ENCODE measurements around the gene SENP5. TPM values are rescaled to one million over a fixed set of nuclear protein-coding genes. Genes with fewer than 3 reads are reported as not detected.

SENP5 gene
- total RNA-seq, 4 donors from 2014 or later, result 41.1 to 60.6 (median 44.1) TPM

GRCh38 chr3:196916221-196916620 lies 48.5 kb downstream of the SENP5 start:
- Histone ChIP-seq H3K36me3 (peaks cover 0 to 33% (median 0%) of the 10 kb centered on the region in 3 donors), H3K4me1 (no peaks in the 10 kb centered on the region), H3K9me3 (peaks cover 0 to 7% (median 0%) of the 10 kb centered on the region in 4 donors), H3K27me3 (no peaks in the 10 kb centered on the region), H3K27ac (no peak overlapping the region), H3K4me3 (no peak overlapping the region)
- no peak for DNase-seq (ENCODE audit: low spot score in 2 of 2)
- 98 to 100% methylated on average over 1 of the region's 1 CpG for WGBS, 2 donors
- TF ChIP-seq POLR2A (IDR thresholded peaks at IDR 0.05), result no peak
- no peak for TF ChIP-seq CTCF (IDR thresholded peaks at IDR 0.05)
- no peak for TF ChIP-seq EP300 (IDR thresholded peaks at IDR 0.05)

GRCh38 chr3:196916995-196917394 lies 49.3 kb downstream of the SENP5 start:
- WGBS, 2 donors, result 97 to 98% methylated on average over 3 of the region's 3 CpGs
- no peaks in the 10 kb centered on the region for H3K4me1 ChIP-seq
- H3K9me3 ChIP-seq, result peaks cover 0 to 7% (median 0%) of the 10 kb centered on the region in 4 donors
- no peak for DNase-seq (ENCODE audit: low spot score in 2 of 2)
- H3K36me3 ChIP-seq, result peaks cover 0 to 36% (median 0%) of the 10 kb centered on the region in 3 donors
- H3K27ac ChIP-seq, result no peak overlapping the region
- H3K27me3 ChIP-seq, result no peaks in the 10 kb centered on the region
- TF ChIP-seq POLR2A (IDR thresholded peaks at IDR 0.05), result no peak
- TF ChIP-seq CTCF (IDR thresholded peaks at IDR 0.05), result no peak
- no peak for TF ChIP-seq EP300 (IDR thresholded peaks at IDR 0.05)
- no peak overlapping the region for H3K4me3 ChIP-seq

- no peak overlapping the region for H3K27ac ChIP-seq
- TF ChIP-seq POLR2A (IDR thresholded peaks at IDR 0.05) (no peak), CTCF (IDR thresholded peaks at IDR 0.05) (no peak), EP300 (IDR thresholded peaks at IDR 0.05) (no peak)
- no peaks in the 10 kb centered on the region for H3K4me1 ChIP-seq
- H3K4me3 ChIP-seq, result no peak overlapping the region
- no peak for DNase-seq (ENCODE audit: low spot score in 2 of 2)
- H3K27me3 ChIP-seq, result no peaks in the 10 kb centered on the region
- WGBS, 2 donors, result 85 to 89% methylated on average over 2 of the region's 2 CpGs
- peaks cover 0 to 7% (median 0%) of the 10 kb centered on the region in 4 donors for H3K9me3 ChIP-seq
- H3K36me3 ChIP-seq, result peaks cover 0 to 49% (median 0%) of the 10 kb centered on the region in 3 donors
Measured at GRCh38 chr3:196918968-196919367, 51.2 kb downstream of the SENP5 start.

GRCh38 chr3:196920733-196921132 lies 53.0 kb downstream of the SENP5 start:
- no peak overlapping the region for H3K4me3 ChIP-seq
- no peak overlapping the region for H3K27ac ChIP-seq
- H3K9me3 ChIP-seq, result peaks cover 0 to 7% (median 0%) of the 10 kb centered on the region in 4 donors
- TF ChIP-seq POLR2A (IDR thresholded peaks at IDR 0.05) (no peak), EP300 (IDR thresholded peaks at IDR 0.05) (peak in 1 of 2 donors; percentile 51)
- H3K36me3 ChIP-seq, result peaks cover 0 to 43% (median 0%) of the 10 kb centered on the region in 3 donors
- H3K27me3 ChIP-seq, result no peaks in the 10 kb centered on the region
- DNase-seq (ENCODE audit: low spot score in 2 of 2), result no peak
- no peaks in the 10 kb centered on the region for H3K4me1 ChIP-seq
- WGBS, 2 donors, result 67 to 77% methylated on average over 2 of the region's 2 CpGs

GRCh38 chr3:196927571-196928453 lies 60.1 kb downstream of the SENP5 start:
- Histone ChIP-seq H3K4me3 (no peak overlapping the region), H3K36me3 (peaks cover 0 to 75% (median 0%) of the 10 kb centered on the region in 3 donors), H3K4me1 (no peaks in the 10 kb centered on the region), H3K9me3 (no peaks in the 10 kb centered on the region), H3K27me3 (no peaks in the 10 kb centered on the region), H3K27ac (no peak overlapping the region)
- DNase-seq (ENCODE audit: low spot score in 2 of 2), result no peak
- TF ChIP-seq POLR2A (IDR thresholded peaks at IDR 0.05) (no peak), EP300 (IDR thresholded peaks at IDR 0.05) (no peak), CTCF (IDR thresholded peaks at IDR 0.05) (no peak)
- WGBS, 2 donors, result 90% methylated on average over 7 of the region's 7 CpGs

Measured in tibial nerve (tissue), 4 donors.